GM12801 (cell line): ENCODE results near the gene CFDP1.

Experiments
- CTCF ChIP-seq: IDR thresholded peaks from one replicate; pipeline ENCODE4 v1.5.1; 2011; ENCODE audit warnings: control low read depth; ENCODE audit not compliant: insufficient read length; ENCODE audit errors: extremely low read depth

Gene CFDP1

GRCh38 chr16:75462806-75463205 is 29.5 kb upstream of the CFDP1 start:
- no peak for TF ChIP-seq CTCF

GRCh38 chr16:75461575-75461974 is 28.3 kb upstream of the CFDP1 start:
- TF ChIP-seq CTCF: no peak

- TF ChIP-seq CTCF: no peak
Observed at GRCh38 chr16:75460446-75460845, 27.1 kb upstream of the CFDP1 start.

GRCh38 chr16:75459691-75460090 is 26.4 kb upstream of the CFDP1 start:
- TF ChIP-seq CTCF: no peak

- no peak for TF ChIP-seq CTCF
Observed at GRCh38 chr16:75458439-75458838, 25.1 kb upstream of the CFDP1 start.

GRCh38 chr16:75458029-75458428 is 24.7 kb upstream of the CFDP1 start:
- TF ChIP-seq CTCF: no peak

- TF ChIP-seq CTCF: no peak
Observed at GRCh38 chr16:75457485-75458021, 24.2 kb upstream of the CFDP1 start.

- TF ChIP-seq CTCF: no peak
Observed at GRCh38 chr16:75456971-75457370, 23.7 kb upstream of the CFDP1 start.
